GM19035 (cell line): Measurements from ENCODE around the gene DES.

Experiments
- ATAC-seq: cut with Tn5 transposase; IDR thresholded peaks from one replicate; pipeline ENCODE4 v1.9.1; 2021; ENCODE audit not compliant: unreplicated experiment

DES gene

DNA sequence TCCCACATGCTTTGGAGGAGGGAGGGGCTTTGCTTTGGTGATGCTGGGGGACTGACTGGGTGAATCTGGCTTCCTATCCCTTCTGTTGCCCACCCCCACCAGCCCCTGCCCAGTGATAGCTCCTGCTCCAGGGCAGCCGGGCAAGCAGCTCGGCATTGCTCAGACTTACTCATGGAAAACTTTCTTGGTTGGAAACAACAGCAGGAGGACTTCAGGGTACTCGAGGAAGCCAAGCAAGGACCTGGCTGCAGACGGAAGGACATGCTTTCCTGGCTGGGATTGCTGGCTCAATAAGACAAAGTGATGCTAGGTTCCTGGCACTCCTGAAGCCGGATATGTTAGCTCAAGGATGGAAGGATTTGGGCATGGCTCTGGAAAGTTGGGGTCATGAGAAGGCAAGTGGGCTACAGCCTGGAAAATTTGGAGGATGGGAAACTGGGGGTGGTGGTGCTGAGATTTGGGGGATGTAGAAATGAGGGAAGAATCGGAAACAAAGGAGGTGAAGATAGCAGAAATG is 19.6 kb downstream of the DES start:
- ATAC-seq, result no peak

DNA sequence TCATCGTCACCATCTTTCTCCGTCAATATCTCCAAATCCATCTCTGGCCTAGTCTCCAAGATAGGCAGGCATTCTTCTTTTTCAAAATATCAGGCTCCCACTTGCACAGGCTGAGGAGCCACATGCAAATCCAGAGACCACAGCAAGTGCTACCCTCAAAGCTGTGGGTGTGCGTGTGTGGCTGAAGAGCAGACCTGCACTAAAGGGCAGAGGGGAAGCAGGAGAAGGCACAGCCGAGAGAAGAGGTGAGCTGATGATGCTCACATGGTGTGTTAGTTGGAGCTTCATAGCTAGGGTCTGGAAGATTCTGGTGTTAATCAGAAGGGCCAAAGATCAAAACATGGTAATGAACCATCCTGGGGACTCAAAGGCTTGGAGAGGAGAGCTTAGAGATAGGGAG is 20.3 kb downstream of the DES start:
- ATAC-seq, result no peak

GRCh38 chr2:219439506-219439905 is 21.3 kb downstream of the DES start:
- ATAC-seq, result no peak

GRCh38 chr2:219440388-219441256 is 22.4 kb downstream of the DES start:
- no peak for ATAC-seq

DNA sequence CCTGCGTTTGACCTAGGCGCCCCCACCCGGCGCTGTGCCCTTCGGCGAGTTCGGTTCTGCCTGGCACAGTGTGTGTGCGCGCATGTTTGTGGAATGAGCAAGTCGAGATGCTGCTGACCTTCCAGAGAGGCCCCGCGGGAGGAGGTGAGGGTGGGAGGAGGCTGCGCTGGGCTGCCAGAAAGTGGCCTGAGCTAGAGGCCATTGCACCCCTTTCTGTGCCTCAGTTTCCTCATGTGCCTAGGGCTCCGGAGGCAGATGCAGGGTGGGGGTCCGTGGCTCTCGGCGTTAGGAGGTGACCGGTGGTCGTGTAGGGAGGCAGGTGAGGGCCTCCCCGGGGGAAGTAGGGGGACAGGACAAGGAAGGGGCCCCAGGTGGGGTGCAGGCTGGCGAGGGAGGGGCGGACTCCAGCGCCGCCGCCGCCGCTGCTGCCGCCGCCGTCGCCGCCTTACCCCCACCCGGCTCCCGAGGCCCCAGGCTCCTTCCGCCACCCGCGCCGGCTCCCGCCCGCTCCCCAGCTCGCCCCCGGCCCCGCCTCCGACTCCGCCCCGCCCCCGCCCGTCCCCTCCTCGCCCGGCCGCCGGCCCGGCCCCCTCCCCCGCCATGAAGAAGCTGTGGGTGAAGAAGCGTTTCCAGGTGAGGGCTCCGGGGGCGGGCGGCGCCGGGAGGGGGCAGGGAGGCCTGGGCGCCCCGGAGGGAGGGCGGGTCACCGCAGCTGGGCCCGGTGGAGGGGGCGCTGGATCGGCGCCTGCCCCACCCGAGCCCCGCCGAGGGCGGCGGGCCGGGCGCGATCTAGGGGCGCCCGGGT is 23.5 kb downstream of the DES start:
- no peak for ATAC-seq

- no peak for ATAC-seq
These were observed 24.3 kb downstream of the DES start for GRCh38 chr2:219442256-219443015.

DNA sequence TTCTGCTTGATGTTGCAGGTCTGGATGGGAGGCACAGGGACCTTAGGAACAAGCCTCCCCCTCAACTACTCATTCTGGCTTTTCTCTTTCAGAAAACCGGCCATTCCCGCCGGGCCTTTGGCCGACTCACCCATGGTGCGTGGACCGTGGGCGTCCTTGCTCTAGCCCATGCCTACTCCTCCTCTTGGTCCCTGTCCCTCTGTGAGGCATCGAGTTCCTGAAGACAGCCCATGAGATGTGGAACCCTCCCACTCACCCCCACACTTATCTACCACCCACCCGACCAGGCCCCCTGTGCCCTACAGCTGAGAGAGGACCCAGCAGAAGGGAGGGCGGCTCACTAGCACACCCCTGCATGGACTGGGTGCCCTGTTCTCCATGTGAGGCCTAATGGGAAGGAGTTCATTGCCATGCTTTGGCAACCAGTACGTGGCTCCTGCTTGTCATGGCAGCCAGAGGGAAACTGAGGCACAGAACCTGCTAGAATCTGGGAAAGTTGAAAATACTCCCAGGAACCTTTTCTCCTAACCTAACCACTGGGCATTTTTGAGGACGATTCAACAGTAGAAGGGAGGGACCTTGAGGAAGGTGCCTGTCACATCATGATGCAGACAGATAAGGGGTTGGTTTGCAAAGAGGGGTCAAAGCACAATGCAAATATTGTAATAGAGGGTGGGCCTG is 25.0 kb downstream of the DES start:
- ATAC-seq, result no peak

- no peak for ATAC-seq
These were observed 25.5 kb downstream of the DES start for GRCh38 chr2:219443697-219444023.

- no peak for ATAC-seq
These were observed 26.5 kb downstream of the DES start for GRCh38 chr2:219444566-219445091.

DNA sequence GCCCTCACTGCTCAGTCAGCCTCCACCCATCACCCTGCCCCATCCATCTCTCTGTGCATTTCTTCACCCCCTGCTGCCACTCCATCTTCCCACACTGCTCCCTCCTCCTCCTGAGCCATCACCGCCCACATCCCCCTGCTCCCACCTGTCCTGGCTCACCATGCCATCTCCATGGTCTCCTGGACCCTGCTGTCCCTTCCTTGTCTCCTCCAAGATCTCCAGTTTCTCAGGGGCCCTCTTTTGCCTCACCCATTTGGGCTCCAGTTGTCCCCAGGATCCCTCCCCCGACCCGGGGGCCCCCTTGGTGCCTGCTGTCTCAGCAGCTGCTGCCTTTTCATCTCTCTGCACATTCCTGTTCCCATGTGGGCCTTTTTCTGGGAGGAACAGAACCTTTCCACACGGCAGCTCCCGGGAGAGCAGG is 27.1 kb downstream of the DES start:
- ATAC-seq, result no peak

- no peak for ATAC-seq
These were observed 27.9 kb downstream of the DES start for GRCh38 chr2:219446101-219446504.

- ATAC-seq, result no peak
These were observed 28.5 kb downstream of the DES start for GRCh38 chr2:219446689-219447088.

- ATAC-seq, result no peak
These were observed 29.3 kb downstream of the DES start for GRCh38 chr2:219447242-219448098.

- ATAC-seq, result no peak
These were observed 30.1 kb downstream of the DES start for GRCh38 chr2:219448099-219448775.

GRCh38 chr2:219448776-219449341 is 30.7 kb downstream of the DES start:
- no peak for ATAC-seq

DNA sequence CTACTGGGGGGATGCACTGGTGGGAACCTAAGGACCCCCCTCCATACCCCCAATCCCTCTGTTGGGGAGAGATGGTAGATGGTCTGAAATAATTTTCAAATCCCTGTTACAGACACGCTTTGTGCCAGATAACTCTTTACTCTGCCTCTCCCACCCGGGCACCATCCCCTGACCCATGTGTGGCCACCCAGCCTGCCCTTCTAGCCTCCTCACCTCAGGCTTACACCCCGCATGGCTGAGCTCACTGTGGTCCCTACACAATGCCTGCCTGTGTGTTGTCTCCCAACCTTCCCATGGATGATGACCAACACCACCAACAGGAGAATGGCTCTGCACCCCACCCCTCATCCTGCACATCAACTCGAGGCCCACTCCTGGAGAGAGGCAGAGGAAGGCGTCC is 31.4 kb downstream of the DES start:
- ATAC-seq, result no peak

DNA sequence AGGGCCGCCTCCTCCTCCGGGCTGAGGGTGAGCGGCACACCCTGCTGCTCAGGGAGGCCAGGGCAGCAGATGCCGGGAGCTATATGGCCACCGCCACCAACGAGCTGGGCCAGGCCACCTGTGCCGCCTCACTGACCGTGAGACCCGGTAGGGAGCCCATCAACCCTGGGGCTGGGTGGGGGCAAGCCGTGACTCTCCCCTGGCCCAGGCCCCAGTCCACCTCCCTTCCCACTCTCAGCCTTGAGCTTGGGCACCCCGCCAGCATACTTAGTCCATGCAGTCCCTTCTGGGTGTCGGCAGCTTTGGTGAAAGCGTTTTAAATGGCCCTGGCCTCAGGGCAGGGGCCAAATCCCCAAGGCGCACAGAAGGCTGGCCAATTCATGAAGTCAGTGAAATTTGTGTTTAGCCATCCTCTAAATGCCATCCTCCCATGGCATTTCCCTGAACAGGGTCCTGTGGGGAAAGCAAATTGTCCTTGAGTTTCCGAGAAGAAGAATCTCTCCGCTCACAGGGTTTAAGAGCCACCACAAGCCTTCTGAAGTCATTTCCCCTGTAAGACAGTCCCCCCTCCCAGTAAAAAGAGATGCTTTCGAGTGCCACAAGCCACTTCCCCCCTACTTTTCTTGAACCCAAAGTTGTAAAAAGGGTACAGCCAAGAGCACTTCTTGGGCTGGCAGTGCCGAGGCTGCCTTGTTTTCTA is 33.6 kb downstream of the DES start:
- ATAC-seq, result no peak
